ENCODE measurements around the gene PCDHGC5. TPM values are rescaled to one million over a fixed set of nuclear protein-coding genes. Genes with fewer than 3 reads are reported as not detected.

The PCDHGC5 gene
- total RNA-seq, 1 experiment from 2014 or later, result not detected

GRCh38 chr5:141508798-141509611 is 20.1 kb downstream of the PCDHGC5 start:
- in situ Hi-C loops (cut with HindIII; ENCODE audit: low pct_unique_long_range_greater_than_20kb, low sequenced_read_pairs), result no loop called here
- DNase-seq (ENCODE audit: low read depth), result peak; percentile 35

- in situ Hi-C loops (cut with HindIII; ENCODE audit: low pct_unique_long_range_greater_than_20kb, low sequenced_read_pairs), result no loop called here
Measured at GRCh38 chr5:141510160-141510559, 21.3 kb downstream of the PCDHGC5 start.

GRCh38 chr5:141510850-141511601 is 22.1 kb downstream of the PCDHGC5 start:
- no peak for DNase-seq (ENCODE audit: low read depth)
- in situ Hi-C loops (cut with HindIII; ENCODE audit: low pct_unique_long_range_greater_than_20kb, low sequenced_read_pairs), result no loop called here

More at GRCh38 chr5:141510160-141510559, 21.3 kb downstream of the PCDHGC5 start:
- no peak for DNase-seq (ENCODE audit: low read depth)

- in situ Hi-C loops (cut with HindIII; ENCODE audit: low pct_unique_long_range_greater_than_20kb, low sequenced_read_pairs), result no loop called here
- no peak for DNase-seq (ENCODE audit: low read depth)
Measured at GRCh38 chr5:141511771-141512325, 23.0 kb downstream of the PCDHGC5 start.

GRCh38 chr5:141512390-141512910 is 23.6 kb downstream of the PCDHGC5 start:
- in situ Hi-C loops (cut with HindIII; ENCODE audit: low pct_unique_long_range_greater_than_20kb, low sequenced_read_pairs), result no loop called here
- DNase-seq (ENCODE audit: low read depth), result peak; percentile 59

GRCh38 chr5:141512911-141513626 is 24.2 kb downstream of the PCDHGC5 start:
- in situ Hi-C loops (cut with HindIII; ENCODE audit: low pct_unique_long_range_greater_than_20kb, low sequenced_read_pairs), result no loop called here
- peak; percentile 48 for DNase-seq (ENCODE audit: low read depth)

GRCh38 chr5:141513627-141514329 is 24.9 kb downstream of the PCDHGC5 start:
- peak; percentile 86 for DNase-seq (ENCODE audit: low read depth)
- in situ Hi-C loops (cut with HindIII; ENCODE audit: low pct_unique_long_range_greater_than_20kb, low sequenced_read_pairs), result no loop called here

- no peak for DNase-seq (ENCODE audit: low read depth)
- in situ Hi-C loops (cut with HindIII; ENCODE audit: low pct_unique_long_range_greater_than_20kb, low sequenced_read_pairs), result no loop called here
Measured at GRCh38 chr5:141514330-141515133, 25.7 kb downstream of the PCDHGC5 start.

GRCh38 chr5:141515141-141515540 is 26.3 kb downstream of the PCDHGC5 start:
- in situ Hi-C loops (cut with HindIII; ENCODE audit: low pct_unique_long_range_greater_than_20kb, low sequenced_read_pairs), result no loop called here
- DNase-seq (ENCODE audit: low read depth), result no peak

GRCh38 chr5:141515946-141516671 is 27.2 kb downstream of the PCDHGC5 start:
- no peak for DNase-seq (ENCODE audit: low read depth)
- in situ Hi-C loops (cut with HindIII; ENCODE audit: low pct_unique_long_range_greater_than_20kb, low sequenced_read_pairs), result no loop called here

- no peak for DNase-seq (ENCODE audit: low read depth)
- in situ Hi-C loops (cut with HindIII; ENCODE audit: low pct_unique_long_range_greater_than_20kb, low sequenced_read_pairs), result no loop called here
Measured at GRCh38 chr5:141516672-141517025, 27.8 kb downstream of the PCDHGC5 start.

GRCh38 chr5:141517312-141517711 is 28.4 kb downstream of the PCDHGC5 start:
- DNase-seq (ENCODE audit: low read depth), result no peak
- in situ Hi-C loops (cut with HindIII; ENCODE audit: low pct_unique_long_range_greater_than_20kb, low sequenced_read_pairs), result no loop called here

- in situ Hi-C loops (cut with HindIII; ENCODE audit: low pct_unique_long_range_greater_than_20kb, low sequenced_read_pairs), result no loop called here
- DNase-seq (ENCODE audit: low read depth), result no peak
Measured at GRCh38 chr5:141517880-141518617, 29.2 kb downstream of the PCDHGC5 start.

- no peak for DNase-seq (ENCODE audit: low read depth)
- in situ Hi-C loops (cut with HindIII; ENCODE audit: low pct_unique_long_range_greater_than_20kb, low sequenced_read_pairs), result no loop called here
Measured at GRCh38 chr5:141518618-141519015, 29.7 kb downstream of the PCDHGC5 start.

GRCh38 chr5:141519605-141520565 is 31.0 kb downstream of the PCDHGC5 start:
- DNase-seq (ENCODE audit: low read depth), result no peak
- in situ Hi-C loops (cut with HindIII; ENCODE audit: low pct_unique_long_range_greater_than_20kb, low sequenced_read_pairs), result no loop called here
